LNCaP clone FGC (cell line): ENCODE data around the gene MATN4.

Source experiments
- DNase-seq: peaks from one replicate; pipeline ENCODE4 v3.0.0-alpha.2; 2011; ENCODE audit warnings: low read depth
- H3K4me3 ChIP-seq: 2 replicates; pipeline ENCODE4 v1.5.1; 2011; ENCODE audit warnings: mild to moderate bottlenecking, low read depth, low read length, control low read depth
- CTCF ChIP-seq: IDR thresholded peaks from 2 replicates; pipeline ENCODE4 v1.5.1; 2012; ENCODE audit warnings: mild to moderate bottlenecking; ENCODE audit not compliant: control insufficient read depth, insufficient read depth; ENCODE audit errors: extremely low read depth

Gene MATN4

GRCh38 chr20:45258664-45259063, 49.4 kb downstream of the MATN4 start:
- no peak for DNase-seq
- TF ChIP-seq CTCF: no peak

GRCh38 chr20:45258259-45258658, 49.8 kb downstream of the MATN4 start:
- DNase-seq: no peak
- H3K4me3 ChIP-seq: no peak overlapping the region
- TF ChIP-seq CTCF: no peak

More at GRCh38 chr20:45258664-45259063, 49.4 kb downstream of the MATN4 start:
- H3K4me3 ChIP-seq: no peak overlapping the region

- no peak for DNase-seq
- no peak overlapping the region for H3K4me3 ChIP-seq
- TF ChIP-seq CTCF: no peak
Observed at GRCh38 chr20:45257711-45258110, 50.4 kb downstream of the MATN4 start.

- TF ChIP-seq CTCF: no peak
- no peak for DNase-seq
- no peak overlapping the region for H3K4me3 ChIP-seq
Observed at GRCh38 chr20:45257161-45257560, 50.9 kb downstream of the MATN4 start.

- DNase-seq: peak; percentile 72
- no peak within 1 kb of the TSS for H3K4me3 ChIP-seq
- TF ChIP-seq CTCF: no peak
Observed at GRCh38 chr20:45254383-45255262, 53.5 kb downstream of the MATN4 start, which contains the start of gene SLPI. Gene SLPI (minus strand): TSS chr20:45254564. CDS start chr20:45254543, 21 bp downstream.

- no peak for DNase-seq
- no peak for TF ChIP-seq CTCF
- no peak overlapping the region for H3K4me3 ChIP-seq
Observed at GRCh38 chr20:45253261-45253660, 54.8 kb downstream of the MATN4 start.
